SU-DHL-6 (cell line): ENCODE data around the gene SYT7.

Source experiments
- H2AFZ ChIP-seq: fragments of 200-600 bp; sonication (generic); 2 replicates; pipeline ENCODE4 v1.6.1; 2014; ENCODE audit warnings: low read depth, mild to moderate bottlenecking, moderate library complexity, mixed read lengths, antibody characterized with exemption, low read length; ENCODE audit not compliant: severe bottlenecking
- H3F3A ChIP-seq: fragments of 200-600 bp; shearing (Covaris generic); 2 replicates; pipeline ENCODE4 v1.6.0; 2016; ENCODE audit warnings: antibody characterized with exemption, mild to moderate bottlenecking; ENCODE audit not compliant: insufficient read depth
- H3K27ac ChIP-seq: fragments of 200-600 bp; sonication (generic); 2 replicates; pipeline ENCODE4 v1.5.1; 2016; ENCODE audit warnings: low read depth, mild to moderate bottlenecking, low read length, moderate library complexity, mixed read lengths
- H3K27me3 ChIP-seq: fragments of 200-600 bp; sonication (generic), shearing (Covaris generic); 2 replicates; pipeline ENCODE4 v1.6.0; 2014; ENCODE audit warnings: mild to moderate bottlenecking, low read length
- H3K36me3 ChIP-seq: fragments of 200-600 bp; sonication (generic); 2 replicates; pipeline ENCODE4 v1.6.1; 2014; ENCODE audit warnings: mild to moderate bottlenecking, low read length, mixed read lengths
- H3K4me2 ChIP-seq: fragments of 300-600, 200-600 bp; shearing (Covaris generic), sonication (generic); 2 replicates; pipeline ENCODE4 v1.6.0; 2014; ENCODE audit warnings: low read length, low read depth, mild to moderate bottlenecking; ENCODE audit not compliant: poor library complexity, severe bottlenecking
- H3K4me3 ChIP-seq: fragments of 200-600 bp; sonication (generic); 2 replicates; pipeline ENCODE4 v1.5.1; 2014; ENCODE audit warnings: antibody characterized with exemption, low read length, mild to moderate bottlenecking, mixed read lengths; ENCODE audit not compliant: insufficient read depth, poor library complexity, severe bottlenecking
- H3K79me2 ChIP-seq: fragments of 200-600 bp; sonication (generic); 2 replicates; pipeline ENCODE4 v1.6.1; 2014; ENCODE audit warnings: mild to moderate bottlenecking, low read length, moderate library complexity; ENCODE audit not compliant: insufficient read depth
- H3K9ac ChIP-seq: fragments of 200-600 bp; sonication (generic); 2 replicates; pipeline ENCODE4 v1.7.0; 2014; ENCODE audit warnings: mild to moderate bottlenecking, low read length
- H3K9me2 ChIP-seq: fragments of 200-600 bp; sonication (generic); replicated peaks from 2 replicates; pipeline ENCODE4 v1.6.1; 2014; ENCODE audit warnings: low read length; ENCODE audit not compliant: insufficient read depth
- H3K9me3 ChIP-seq: fragments of 200-600 bp; sonication (generic); 2 replicates; pipeline ENCODE4 v1.6.1; 2014; ENCODE audit warnings: low read length, mixed read lengths; ENCODE audit not compliant: insufficient read depth
- H4K20me1 ChIP-seq: fragments of 200-600 bp; sonication (generic); 2 replicates; pipeline ENCODE4 v1.6.1; 2014; ENCODE audit warnings: low read depth, mild to moderate bottlenecking, antibody characterized with exemption, low read length, moderate library complexity, mixed read lengths
- CTCF ChIP-seq: fragments of 200-600 bp; sonication (generic); IDR thresholded peaks from one replicate; pipeline ENCODE4 v1.5.1; 2017; ENCODE audit warnings: antibody characterized with exemption, mild to moderate bottlenecking, low read length, moderate library complexity; ENCODE audit not compliant: insufficient read depth, poor library complexity, severe bottlenecking
- EZH2phosphoT487 ChIP-seq: fragments of 200-600 bp; sonication (generic), shearing (Covaris generic); conservative IDR thresholded peaks from 2 replicates; pipeline ENCODE4 v1.6.1; 2018; ENCODE audit warnings: mild to moderate bottlenecking, antibody characterized with exemption, low read length, moderate library complexity, mixed read lengths

Gene SYT7

GRCh38 chr11:61560751-61561150 lies 20.1 kb downstream of the SYT7 start:
- Histone ChIP-seq H3K4me2 (no peak overlapping the region), H3K27ac (no peak overlapping the region), H3K27me3 (no peaks in the 10 kb centered on the region), H4K20me1 (no peaks in the 10 kb centered on the region), H3K9ac (no peak overlapping the region), H3K36me3 (no peaks in the 10 kb centered on the region), H2AFZ (no peak overlapping the region), H3K9me2 (no peaks in the 10 kb centered on the region), H3K4me3 (no peak overlapping the region), H3K79me2 (no peaks in the 10 kb centered on the region), H3F3A (no peaks in the 10 kb centered on the region), H3K9me3 (no peaks in the 10 kb centered on the region)
- TF ChIP-seq EZH2phosphoT487 (no peak), CTCF (no peak)

- no peak overlapping the region for H3K4me3 ChIP-seq
- no peaks in the 10 kb centered on the region for H3K36me3 ChIP-seq
- no peaks in the 10 kb centered on the region for H4K20me1 ChIP-seq
- TF ChIP-seq EZH2phosphoT487 (no peak), CTCF (no peak)
- no peaks in the 10 kb centered on the region for H3K27me3 ChIP-seq
- H3K4me2 ChIP-seq = no peak overlapping the region
- H3K9ac ChIP-seq = no peak overlapping the region
- H3K27ac ChIP-seq = no peak overlapping the region
- H3K9me2 ChIP-seq = no peaks in the 10 kb centered on the region
- no peak overlapping the region for H2AFZ ChIP-seq
- no peaks in the 10 kb centered on the region for H3K9me3 ChIP-seq
- no peaks in the 10 kb centered on the region for H3F3A ChIP-seq
- H3K79me2 ChIP-seq = no peaks in the 10 kb centered on the region
These were observed 24.3 kb downstream of the SYT7 start for GRCh38 chr11:61556621-61557020.

- Histone ChIP-seq H4K20me1 (no peaks in the 10 kb centered on the region), H3K79me2 (no peaks in the 10 kb centered on the region), H3F3A (no peaks in the 10 kb centered on the region), H2AFZ (no peak overlapping the region), H3K27ac (no peak overlapping the region), H3K36me3 (no peaks in the 10 kb centered on the region), H3K9ac (no peak overlapping the region), H3K9me3 (no peaks in the 10 kb centered on the region), H3K4me3 (no peak overlapping the region), H3K9me2 (no peaks in the 10 kb centered on the region), H3K4me2 (no peak overlapping the region), H3K27me3 (no peaks in the 10 kb centered on the region)
- no peak for TF ChIP-seq CTCF
- no peak for TF ChIP-seq EZH2phosphoT487
These were observed 24.9 kb downstream of the SYT7 start for GRCh38 chr11:61555978-61556377.
